ENCODE results near the gene ATP2A3. TPM values are rescaled to one million over a fixed set of nuclear protein-coding genes. Genes with fewer than 3 reads are reported as not detected.

The ATP2A3 gene
- total and polyA plus RNA-seq, 3 experiments from 2014 or later: 105 to 111 (median 108) TPM

GRCh38 chr17:3940965-3941698 is 23.1 kb downstream of the ATP2A3 start:
- CTCF ChIA-PET: no interaction called here
- H3K36me3 ChIP-seq (ENCODE audit: insufficient read depth, low read length): peaks cover 62% of the 10 kb centered on the region
- POLR2A ChIA-PET: no interaction called here

DNA sequence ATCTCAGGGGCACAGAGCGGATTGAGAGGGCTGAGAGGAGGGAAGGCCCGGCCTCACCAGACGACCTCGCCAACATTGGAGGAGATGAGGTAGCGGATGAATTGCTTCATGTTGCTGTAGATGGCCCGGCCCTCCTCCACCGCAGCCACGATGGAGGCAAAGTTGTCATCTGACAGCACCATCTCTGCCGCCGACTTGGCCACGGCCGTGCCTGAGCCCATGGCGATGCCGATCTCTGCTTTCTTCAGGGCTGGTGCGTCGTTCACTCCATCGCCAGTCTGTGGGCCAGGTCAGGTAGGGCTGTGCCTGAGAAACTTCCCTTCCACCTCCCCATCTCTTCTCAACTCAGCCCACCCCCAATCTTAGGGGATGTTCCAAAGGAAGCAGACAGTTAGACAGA is 26.9 kb downstream of the ATP2A3 start:
- CTCF ChIA-PET: no interaction called here

More at GRCh38 chr17:3940965-3941698, 23.1 kb downstream of the ATP2A3 start:
- Mint-ChIP-seq H3K36me3 (peaks cover 18 to 86% (median 26%) of the 10 kb centered on the region in 3 donors), H3K4me1 (peaks cover 0 to 7% (median 6%) of the 10 kb centered on the region in 3 donors), H3K27ac (peak overlapping the region in 1 of 8 donors; percentile 57), H3K9me3 (no peaks in the 10 kb centered on the region), H3K4me3 (no peak overlapping the region), H3K27me3 (peaks cover 0 to 2% of the 10 kb centered on the region in 2 donors)
- Histone ChIP-seq H3K27me3 (ENCODE audit: insufficient read depth, low read length, poor library complexity, severe bottlenecking) (no peaks in the 10 kb centered on the region), H3K4me1 (ENCODE audit: insufficient read depth, low read length) (no peaks in the 10 kb centered on the region), H3K9me3 (ENCODE audit: low read length) (no peaks in the 10 kb centered on the region), H3K27ac (ENCODE audit: low read depth, low read length) (no peak overlapping the region), H3K4me3 (ENCODE audit: low read length) (no peak overlapping the region)
- DNase-seq: no peak

DNA sequence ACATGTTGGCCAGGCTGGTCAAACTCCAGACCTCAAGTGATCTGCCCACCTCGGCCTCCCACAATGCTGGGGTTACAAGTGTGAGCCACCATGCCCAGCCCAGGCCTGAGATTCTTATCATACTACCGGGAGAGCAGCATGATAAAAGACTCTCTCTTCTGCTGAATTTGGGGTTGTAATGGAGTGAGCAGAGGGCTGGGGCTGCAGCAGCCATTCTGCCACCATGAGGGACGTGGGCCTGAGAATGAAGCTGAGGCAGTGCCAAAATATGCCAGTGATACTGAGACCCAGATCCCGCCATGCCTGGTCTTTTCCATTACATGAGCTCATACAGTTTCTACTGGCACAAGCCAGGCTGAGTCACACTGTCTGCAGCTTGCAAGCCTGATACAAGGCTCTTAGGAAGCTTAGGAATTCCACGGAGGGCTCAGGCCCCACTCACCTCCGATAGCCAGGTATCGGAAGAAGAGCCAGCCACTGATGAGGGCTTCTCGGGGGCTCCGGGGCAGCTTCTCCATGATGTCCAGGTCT is 28.3 kb downstream of the ATP2A3 start:
- Mint-ChIP-seq H3K27me3 (peaks cover 0 to 2% of the 10 kb centered on the region in 2 donors), H3K4me3 (no peak overlapping the region), H3K9me3 (no peaks in the 10 kb centered on the region), H3K27ac (peak overlapping the region in 2 of 8 donors; percentile 29 to 76), H3K36me3 (peaks cover 17 to 81% (median 22%) of the 10 kb centered on the region in 3 donors), H3K4me1 (peaks cover 0 to 6% (median 5%) of the 10 kb centered on the region in 3 donors)
- ChIA-PET CTCF (interaction anchor here (0.8 to 0.9 kb wide), 2 partner anchors 22 to 29 kb away, joined by 3 read pairs; no protein-coding TSS in a partner anchor), POLR2A (no interaction called here)
- no peaks in the 10 kb centered on the region for H3K9me3 ChIP-seq (ENCODE audit: low read length)
- H3K36me3 ChIP-seq (ENCODE audit: insufficient read depth, low read length): peaks cover 53% of the 10 kb centered on the region
- H3K4me3 ChIP-seq (ENCODE audit: low read length): no peak overlapping the region
- no peak overlapping the region for H3K27ac ChIP-seq (ENCODE audit: low read depth, low read length)
- no peaks in the 10 kb centered on the region for H3K4me1 ChIP-seq (ENCODE audit: insufficient read depth, low read length)
- no peaks in the 10 kb centered on the region for H3K27me3 ChIP-seq (ENCODE audit: insufficient read depth, low read length, poor library complexity, severe bottlenecking)
- DNase-seq: no peak

More for the DNA sequence above, 26.9 kb downstream of the ATP2A3 start:
- peaks cover 17 to 83% (median 22%) of the 10 kb centered on the region in 3 donors for H3K36me3 Mint-ChIP-seq
- Histone ChIP-seq H3K27me3 (ENCODE audit: insufficient read depth, low read length, poor library complexity, severe bottlenecking) (no peaks in the 10 kb centered on the region), H3K36me3 (ENCODE audit: insufficient read depth, low read length) (peaks cover 59% of the 10 kb centered on the region), H3K27ac (ENCODE audit: low read depth, low read length) (no peak overlapping the region), H3K4me1 (ENCODE audit: insufficient read depth, low read length) (no peaks in the 10 kb centered on the region), H3K9me3 (ENCODE audit: low read length) (no peaks in the 10 kb centered on the region), H3K4me3 (ENCODE audit: low read length) (no peak overlapping the region)
- POLR2A ChIA-PET: no interaction called here
- DNase-seq: no peak
- H3K27ac Mint-ChIP-seq: peak overlapping the region in 3 of 8 donors; percentile 29 to 65 (median 44)
- no peaks in the 10 kb centered on the region for H3K9me3 Mint-ChIP-seq
- H3K27me3 Mint-ChIP-seq: peaks cover 0 to 2% of the 10 kb centered on the region in 2 donors
- H3K4me3 Mint-ChIP-seq: no peak overlapping the region
- H3K4me1 Mint-ChIP-seq: peaks cover 0 to 6% (median 5%) of the 10 kb centered on the region in 3 donors

GRCh38 chr17:3935140-3935542 is 29.1 kb downstream of the ATP2A3 start:
- Histone ChIP-seq H3K36me3 (ENCODE audit: insufficient read depth, low read length) (peaks cover 53% of the 10 kb centered on the region), H3K9me3 (ENCODE audit: low read length) (no peaks in the 10 kb centered on the region), H3K4me3 (ENCODE audit: low read length) (no peak overlapping the region), H3K27ac (ENCODE audit: low read depth, low read length) (no peak overlapping the region), H3K27me3 (ENCODE audit: insufficient read depth, low read length, poor library complexity, severe bottlenecking) (no peaks in the 10 kb centered on the region), H3K4me1 (ENCODE audit: insufficient read depth, low read length) (no peaks in the 10 kb centered on the region)
- Mint-ChIP-seq H3K27ac (no peak overlapping the region), H3K27me3 (peaks cover 0 to 2% of the 10 kb centered on the region in 2 donors), H3K4me3 (no peak overlapping the region), H3K36me3 (peaks cover 16 to 81% (median 21%) of the 10 kb centered on the region in 3 donors), H3K9me3 (no peaks in the 10 kb centered on the region), H3K4me1 (peaks cover 0 to 6% (median 5%) of the 10 kb centered on the region in 3 donors)
- ChIA-PET POLR2A (no interaction called here), CTCF (interaction anchor here (1.0 to 1.1 kb wide), 2 partner anchors 69 to 137 kb away, joined by 5 to 8 read pairs; no protein-coding TSS in a partner anchor)
- DNase-seq: peak in 1 of 5 donors; percentile 34

DNA sequence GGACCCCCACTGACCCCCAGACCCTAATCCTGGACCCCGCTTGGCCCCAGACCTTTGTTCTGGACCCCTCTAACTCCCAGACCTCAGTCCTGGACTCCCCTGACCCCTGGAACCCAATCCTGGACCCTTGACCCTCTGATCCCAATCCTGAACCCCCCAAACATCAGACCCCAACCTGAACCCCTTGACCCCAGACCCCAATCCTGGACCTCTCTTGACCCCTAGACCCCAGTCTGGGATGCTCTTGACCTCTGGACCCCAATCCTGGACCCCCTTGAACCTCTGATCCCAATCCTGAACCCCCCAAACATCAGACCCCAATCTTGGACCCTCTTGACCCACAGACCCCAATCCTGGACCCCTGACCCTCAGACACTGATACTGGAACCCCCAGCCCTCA is 34.5 kb downstream of the ATP2A3 start:
- POLR2A ChIA-PET: no interaction called here
- CTCF ChIA-PET: no interaction called here

GRCh38 chr17:3929181-3929580 is 35.1 kb downstream of the ATP2A3 start:
- H3K4me1 ChIP-seq (ENCODE audit: insufficient read depth, low read length): no peaks in the 10 kb centered on the region
- Mint-ChIP-seq H3K36me3 (peaks cover 0 to 85% (median 9%) of the 10 kb centered on the region in 3 donors), H3K4me3 (no peak overlapping the region), H3K27ac (no peak overlapping the region), H3K4me1 (peaks cover 0 to 4% (median 0%) of the 10 kb centered on the region in 3 donors), H3K27me3 (no peaks in the 10 kb centered on the region), H3K9me3 (no peaks in the 10 kb centered on the region)
- no peak for DNase-seq
- ChIA-PET POLR2A (no interaction called here), CTCF (no interaction called here)
- no peak overlapping the region for H3K27ac ChIP-seq (ENCODE audit: low read depth, low read length)
- H3K4me3 ChIP-seq (ENCODE audit: low read length): no peak overlapping the region
- H3K27me3 ChIP-seq (ENCODE audit: insufficient read depth, low read length, poor library complexity, severe bottlenecking): no peaks in the 10 kb centered on the region
- H3K36me3 ChIP-seq (ENCODE audit: insufficient read depth, low read length): peaks cover 39% of the 10 kb centered on the region
- H3K9me3 ChIP-seq (ENCODE audit: low read length): no peaks in the 10 kb centered on the region

More for the DNA sequence above, 34.5 kb downstream of the ATP2A3 start:
- no peak overlapping the region for H3K4me3 ChIP-seq (ENCODE audit: low read length)
- Mint-ChIP-seq H3K9me3 (no peaks in the 10 kb centered on the region), H3K4me3 (no peak overlapping the region), H3K36me3 (peaks cover 0 to 83% (median 8%) of the 10 kb centered on the region in 3 donors), H3K4me1 (peaks cover 0 to 4% (median 0%) of the 10 kb centered on the region in 3 donors), H3K27ac (peak overlapping the region in 3 of 8 donors; percentile 6 to 75 (median 72)), H3K27me3 (no peaks in the 10 kb centered on the region)
- H3K36me3 ChIP-seq (ENCODE audit: insufficient read depth, low read length): peaks cover 43% of the 10 kb centered on the region
- no peak overlapping the region for H3K27ac ChIP-seq (ENCODE audit: low read depth, low read length)
- DNase-seq: no peak
- H3K27me3 ChIP-seq (ENCODE audit: insufficient read depth, low read length, poor library complexity, severe bottlenecking): no peaks in the 10 kb centered on the region
- no peaks in the 10 kb centered on the region for H3K4me1 ChIP-seq (ENCODE audit: insufficient read depth, low read length)
- H3K9me3 ChIP-seq (ENCODE audit: low read length): no peaks in the 10 kb centered on the region

DNA sequence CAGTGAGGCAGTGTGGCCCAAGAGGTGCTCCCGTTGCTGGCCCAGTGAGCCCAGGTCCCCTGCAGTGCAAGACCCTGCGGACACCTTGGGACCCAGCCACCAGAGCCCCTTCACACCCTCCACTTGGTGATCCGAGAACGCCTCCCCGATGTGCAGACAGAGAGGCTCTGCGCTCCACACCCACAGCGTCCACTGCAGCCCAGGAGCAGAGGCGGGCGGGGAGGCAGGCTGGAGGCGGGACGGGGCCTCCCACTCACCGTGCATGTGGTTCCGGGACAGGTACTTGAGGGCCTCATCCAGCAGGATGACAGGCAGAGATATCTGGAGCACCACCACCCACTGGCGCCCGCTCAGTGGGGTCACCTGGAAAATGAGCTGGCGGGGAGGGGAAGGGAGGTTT is 35.8 kb downstream of the ATP2A3 start:
- no peak overlapping the region for H3K4me3 Mint-ChIP-seq
- Histone ChIP-seq H3K4me3 (ENCODE audit: low read length) (no peak overlapping the region), H3K27ac (ENCODE audit: low read depth, low read length) (no peak overlapping the region), H3K4me1 (ENCODE audit: insufficient read depth, low read length) (no peaks in the 10 kb centered on the region), H3K27me3 (ENCODE audit: insufficient read depth, low read length, poor library complexity, severe bottlenecking) (no peaks in the 10 kb centered on the region), H3K36me3 (ENCODE audit: insufficient read depth, low read length) (peaks cover 39% of the 10 kb centered on the region), H3K9me3 (ENCODE audit: low read length) (no peaks in the 10 kb centered on the region)
- POLR2A ChIA-PET: no interaction called here
- no peak for DNase-seq
- H3K27ac Mint-ChIP-seq: no peak overlapping the region
- H3K9me3 Mint-ChIP-seq: no peaks in the 10 kb centered on the region
- peaks cover 0 to 4% (median 0%) of the 10 kb centered on the region in 3 donors for H3K4me1 Mint-ChIP-seq
- peaks cover 0 to 84% (median 10%) of the 10 kb centered on the region in 3 donors for H3K36me3 Mint-ChIP-seq
- CTCF ChIA-PET: no interaction called here
- H3K27me3 Mint-ChIP-seq: no peaks in the 10 kb centered on the region

Data from CD8-positive, alpha-beta memory T cell (primary cell).